H1 (cell line): ENCODE measurements around the gene ZNF75A. TPM values are rescaled to one million over a fixed set of nuclear protein-coding genes. Genes with fewer than 3 reads are reported as not detected.

Experiments
- CTCF ChIA-PET: fragments of 300-600 bp; sonication (Branson Sonifier 250); formaldehyde crosslinking; loops from one replicate; lab custom pipeline; 2021; ENCODE audit not compliant: partially characterized antibody; lab: Charles Lee
- POLR2A ChIA-PET: fragments of 300-600 bp; sonication (Branson Sonifier 250); formaldehyde crosslinking; loops from one replicate; lab custom pipeline; 2021; ENCODE audit warnings: inconsistent platforms; ENCODE audit not compliant: partially characterized antibody; lab: Charles Lee
- DNase-seq, 2 experiments: peaks; one replicate each; pipeline versions ENCODE4 v3.0.0 to v3.0.0-alpha.2; 2010 to 2022; ENCODE audit warnings: low spot score in 2 of 2, low read depth in 1 of 2, mixed read lengths in 1 of 2
- FAIRE-seq: peaks from 2 replicates; lab custom pipeline; 2011; peaks lifted over from hg19 to GRCh38; lab: Jason Lieb, UNC
- H2AFZ ChIP-seq: 2 replicates; pipeline ENCODE4 v1.8.1; 2012; ENCODE audit warnings: low read length, inconsistent platforms
- H2AK5ac ChIP-seq: 2 replicates; pipeline ENCODE4 v1.6.1; 2013; ENCODE audit warnings: low read depth, low read length
- H2BK120ac ChIP-seq: replicated peaks from 2 replicates; pipeline ENCODE3; 2013; ENCODE audit warnings: low read depth, low read length, inconsistent platforms
- H2BK12ac ChIP-seq: 2 replicates; pipeline ENCODE4 v1.6.1; 2013; ENCODE audit warnings: low read depth, low read length
- H2BK15ac ChIP-seq: 2 replicates; pipeline ENCODE4 v1.6.1; 2013; ENCODE audit warnings: low read length
- H2BK20ac ChIP-seq: 2 replicates; pipeline ENCODE4 v1.6.1; 2013; ENCODE audit warnings: low read length
- H2BK5ac ChIP-seq: 2 replicates; pipeline ENCODE4 v1.6.1; 2013; ENCODE audit warnings: low read depth, low read length
- H3K14ac ChIP-seq: 2 replicates; pipeline ENCODE4 v1.6.1; 2013; ENCODE audit warnings: inconsistent platforms; ENCODE audit not compliant: insufficient read length
- H3K18ac ChIP-seq: 2 replicates; pipeline ENCODE4 v1.6.1; 2013; ENCODE audit warnings: low read length; ENCODE audit errors: extremely low read depth
- H3K23ac ChIP-seq: 2 replicates; pipeline ENCODE4 v1.6.1; 2013; ENCODE audit warnings: inconsistent platforms; ENCODE audit not compliant: insufficient read length
- H3K23me2 ChIP-seq: 2 replicates; pipeline ENCODE4 v1.6.1; 2013; ENCODE audit warnings: low read depth, low read length
- H3K27ac ChIP-seq: 2 replicates; pipeline ENCODE4 v1.6.1; 2011; ENCODE audit warnings: low read depth, low read length, inconsistent platforms
- H3K27me3 ChIP-seq, 4 experiments: replicated peaks in 1 of 4; 1 replicate in 1 of 4; 2 replicates in 3 of 4; pipeline versions ENCODE4 v1.6.1 to v1.8.1; 2011 to 2013; ENCODE audit warnings: low read length in 3 of 4, mild to moderate bottlenecking in 3 of 4, inconsistent platforms in 2 of 4, mixed read lengths in 2 of 4, moderate library complexity in 1 of 4; ENCODE audit not compliant: control insufficient read depth in 3 of 4, insufficient read depth in 3 of 4; ENCODE audit errors: extremely low read depth in 1 of 4
- H3K36me3 ChIP-seq, 4 experiments: 2 replicates each; pipeline versions ENCODE4 v1.6.1 to v1.8.1; 2011 to 2013; ENCODE audit warnings: mild to moderate bottlenecking in 4 of 4, low read length in 3 of 4, moderate library complexity in 2 of 4, control low read depth in 1 of 4, inconsistent platforms in 1 of 4; ENCODE audit not compliant: insufficient read depth in 4 of 4, control insufficient read depth in 2 of 4
- H3K4ac ChIP-seq: replicated peaks from 2 replicates; pipeline ENCODE3; 2013; ENCODE audit warnings: low read length, low read depth, mixed read lengths, inconsistent platforms; ENCODE audit not compliant: insufficient read length
- H3K4me1 ChIP-seq, 4 experiments: replicated peaks in 1 of 4; 1 replicate in 1 of 4; 2 replicates in 3 of 4; pipeline versions ENCODE4 v1.6.1 to v1.8.1; 2011 to 2013; ENCODE audit warnings: low read length in 3 of 4, inconsistent platforms in 2 of 4, mixed read lengths in 1 of 4; ENCODE audit not compliant: insufficient read depth in 4 of 4, control insufficient read depth in 3 of 4
- H3K4me2 ChIP-seq, 2 experiments: 2 replicates each; pipeline versions ENCODE4 v1.6.1 to v1.8.1; 2011 to 2013; ENCODE audit warnings: low read depth in 2 of 2, low read length in 2 of 2, control low read depth in 1 of 2, inconsistent platforms in 1 of 2, mild to moderate bottlenecking in 1 of 2; ENCODE audit not compliant: insufficient read depth in 1 of 2
- H3K4me3 ChIP-seq, 4 experiments: fragments of 200-600, 300-600 bp in 1 of 4; sonication (generic), shearing (Covaris generic), sonication (Bioruptor Twin) in 1 of 4; 2 replicates each; pipeline versions ENCODE4 v1.5.1 to v1.8.1; 2011 to 2016; ENCODE audit warnings: low read length in 4 of 4, low read depth in 3 of 4, control low read depth in 2 of 4, inconsistent platforms in 2 of 4, mild to moderate bottlenecking in 2 of 4, mixed read lengths in 1 of 4, moderate library complexity in 1 of 4; ENCODE audit not compliant: insufficient read depth in 2 of 4; ENCODE audit errors: extremely low read depth in 1 of 4
- H3K56ac ChIP-seq: replicated peaks from 2 replicates; pipeline ENCODE3; 2013; ENCODE audit warnings: low read depth, mild to moderate bottlenecking, mixed read lengths, low read length, inconsistent platforms; ENCODE audit not compliant: insufficient read length
- H3K79me1 ChIP-seq: 2 replicates; pipeline ENCODE4 v1.6.1; 2013; ENCODE audit warnings: low read depth, low read length, control low read depth
- H3K79me2 ChIP-seq, 2 experiments: 2 replicates each; pipeline versions ENCODE4 v1.6.1 to v1.8.1; 2012 to 2013; ENCODE audit warnings: low read length in 2 of 2, mild to moderate bottlenecking in 2 of 2, inconsistent platforms in 1 of 2; ENCODE audit not compliant: insufficient read depth in 2 of 2, control insufficient read depth in 1 of 2
- H3K9ac ChIP-seq, 4 experiments: replicated peaks in 1 of 4; 1 replicate in 1 of 4; 2 replicates in 3 of 4; pipeline versions ENCODE4 v1.6.1 to v1.8.1; 2011 to 2013; ENCODE audit warnings: low read depth in 3 of 4, low read length in 3 of 4, control low read depth in 2 of 4, mild to moderate bottlenecking in 2 of 4, moderate library complexity in 2 of 4, inconsistent platforms in 1 of 4; ENCODE audit errors: extremely low read depth in 1 of 4
- H3K9me3 ChIP-seq, 2 experiments: 2 replicates each; pipeline versions ENCODE4 v1.6.1 to v1.8.1; 2012 to 2013; ENCODE audit warnings: mild to moderate bottlenecking in 2 of 2, moderate library complexity in 2 of 2, control low read depth in 1 of 2, inconsistent platforms in 1 of 2, low read depth in 1 of 2, low read length in 1 of 2, mixed read lengths in 1 of 2; ENCODE audit not compliant: insufficient read depth in 2 of 2
- H4K20me1 ChIP-seq, 2 experiments: replicated peaks in 1 of 2; 2 replicates each; pipeline versions ENCODE3 to v1.8.1; 2011 to 2013; ENCODE audit warnings: inconsistent platforms in 2 of 2, low read length in 2 of 2, mild to moderate bottlenecking in 1 of 2; ENCODE audit not compliant: insufficient read depth in 2 of 2, control insufficient read depth in 1 of 2
- H4K5ac ChIP-seq: 2 replicates; pipeline ENCODE4 v1.6.1; 2013; ENCODE audit warnings: low read length, low read depth, mixed read lengths, inconsistent platforms; ENCODE audit not compliant: insufficient read length
- H4K8ac ChIP-seq: 2 replicates; pipeline ENCODE4 v1.8.0; 2013; ENCODE audit warnings: mild to moderate bottlenecking, moderate library complexity, low read length, inconsistent platforms; ENCODE audit not compliant: insufficient read depth; ENCODE audit errors: extremely low read depth
- H4K91ac ChIP-seq: replicated peaks from 2 replicates; pipeline ENCODE3; 2013; ENCODE audit warnings: low read length, mixed read lengths, inconsistent platforms; ENCODE audit not compliant: insufficient read length
- BACH1 ChIP-seq: IDR thresholded peaks from 2 replicates; pipeline ENCODE4 v1.6.1; 2012; ENCODE audit warnings: low read length, improper control_type of control experiment
- CBX5 ChIP-seq: fragments of 300-800, 300-1000 bp; sonication (generic); IDR thresholded peaks from 2 replicates; pipeline ENCODE4 v1.7.1; 2016; ENCODE audit warnings: antibody characterized with exemption, low read length, low read depth
- CEBPB ChIP-seq: IDR thresholded peaks from 2 replicates; pipeline ENCODE4 v1.6.1; 2012; ENCODE audit warnings: low read depth, low read length
- CHD1 ChIP-seq: IDR thresholded peaks from 2 replicates; pipeline ENCODE4 v1.6.1; 2012; ENCODE audit warnings: low read depth, low read length, improper control_type of control experiment
- CREB1 ChIP-seq: IDR thresholded peaks from 2 replicates; pipeline ENCODE4 v1.6.1; 2012; ENCODE audit warnings: inconsistent platforms
- EP300 ChIP-seq, 2 experiments: IDR thresholded peaks; 1 replicate in 1 of 2; 2 replicates in 1 of 2; pipeline ENCODE4 v1.6.1; 2011 to 2012; ENCODE audit warnings: low read depth in 2 of 2, low read length in 2 of 2, mild to moderate bottlenecking in 2 of 2, borderline replicate concordance in 1 of 2, inconsistent platforms in 1 of 2, moderate library complexity in 1 of 2
- GTF2F1 ChIP-seq: IDR thresholded peaks from 2 replicates; pipeline ENCODE4 v1.6.1; 2012; ENCODE audit warnings: low read depth, low read length, improper control_type of control experiment, borderline replicate concordance
- MAX ChIP-seq: IDR thresholded peaks from 2 replicates; pipeline ENCODE4 v1.6.1; 2012; ENCODE audit warnings: inconsistent platforms
- RNF2 ChIP-seq: fragments of 200-900, 300-1000 bp; sonication (generic); IDR thresholded peaks from 2 replicates; pipeline ENCODE4 v1.7.1; 2016; ENCODE audit warnings: borderline replicate concordance, low read depth, mild to moderate bottlenecking, antibody characterized with exemption, low read length; ENCODE audit not compliant: poor library complexity, severe bottlenecking; ENCODE audit errors: missing control alignments
- SRF ChIP-seq: IDR thresholded peaks from 2 replicates; pipeline ENCODE4 v1.6.1; 2011; ENCODE audit warnings: mild to moderate bottlenecking, low read depth, low read length, moderate library complexity
- YY1 ChIP-seq: IDR thresholded peaks from 2 replicates; pipeline ENCODE4 v1.6.1; 2011; ENCODE audit warnings: low read depth, mild to moderate bottlenecking, low read length
- WGBS, 2 experiments: shearing (Covaris generic) in 1 of 2; methylation state at CpG; one replicate each; pipeline versions ENCODE4 v1.1.6 to v1.1.7; 2013 to 2015; ENCODE audit warnings: low lambda C conversion rate in 2 of 2, mixed read lengths in 2 of 2, inconsistent platforms in 1 of 2, low coverage in 1 of 2, missing lambda C conversion rate in 1 of 2; ENCODE audit not compliant: insufficient replicate concordance in 2 of 2, insufficient coverage in 1 of 2, insufficient read length in 1 of 2; ENCODE audit errors: extremely low coverage in 1 of 2, missing lambda C conversion rate in 1 of 2; 5-methylcytosine and 5-hydroxymethylcytosine counted together
- polyA plus RNA-seq, 7 experiments: library from polyadenylated mRNA; depleted of rRNA in 3 of 7; stranded (reverse) in 5 of 7; unstranded in 2 of 7; fragments of >200 nt in 5 of 7; fragments of 200-250 nt in 2 of 7; gene quantifications; 1 replicate in 5 of 7; 2 replicates in 1 of 7; 4 replicates in 1 of 7; pipeline versions ENCODE4 v1.2.1 to v1.2.3, GENCODE V29; 2011 to 2013; ENCODE audit warnings: missing spikeins in 2 of 7, mixed read lengths in 2 of 7
- total RNA-seq: library from RNA; stranded (reverse); fragmentation: NEBNext Ultra II Directional; extraction: Animal tissue kit (Norgen Biotek cat#: 25700); gene quantifications from 2 replicates; pipeline ENCODE4 v1.2.1, GENCODE V29; 2021
- TF ChIP-seq, protein P1 (sequence below), 3 experiments: IDR thresholded peaks; 1 replicate in 2 of 3; 2 replicates in 1 of 3; pipeline versions ENCODE4 v1.5.1 to v1.6.1; 2011; ENCODE audit warnings: low read length in 3 of 3, mild to moderate bottlenecking in 3 of 3, inconsistent platforms in 2 of 3, low read depth in 1 of 3, moderate library complexity in 1 of 3; ENCODE audit not compliant: insufficient read depth in 1 of 3; ENCODE audit errors: control extremely low read depth in 1 of 3

The ZNF75A gene
- total and polyA plus RNA-seq, 2 of the 8 experiments (the other 6 are each of a cell fraction or from before 2014, with no cell fraction given) = 9.3 to 30.0 TPM

DNA sequence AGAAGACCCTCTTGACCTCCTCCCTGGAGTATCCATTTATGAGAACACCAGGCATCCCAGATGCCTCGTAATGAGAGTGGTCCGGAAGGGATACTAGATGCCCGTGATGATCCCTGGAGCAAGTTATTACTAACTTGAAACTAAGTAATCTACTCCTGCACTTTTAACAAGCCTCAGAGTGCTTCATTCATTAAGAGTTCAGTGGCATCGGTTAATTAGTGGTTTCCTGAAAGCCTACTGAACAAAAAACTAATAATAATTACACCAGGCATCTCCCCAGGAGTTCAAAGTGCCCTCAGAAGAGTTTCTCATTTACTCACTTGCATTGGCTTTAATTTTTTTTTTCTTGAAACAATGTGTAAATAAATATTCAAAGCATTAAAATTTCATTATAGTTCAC, 22.2 kb downstream of the ZNF75A start:
- Histone ChIP-seq H3K4me2 (no peak overlapping the region), H3K18ac (no peak overlapping the region), H2BK12ac (no peak overlapping the region), H3K27ac (no peak overlapping the region), H2AK5ac (no peak overlapping the region), H3K4me1 (no peaks in the 10 kb centered on the region), H3K27me3 (peaks cover 0 to 1% (median 0%) of the 10 kb centered on the region in 4 experiments; a peak in 1 of 7 replicates), H3K4me3 (no peak overlapping the region), H2BK120ac (no peak overlapping the region), H4K91ac (no peak overlapping the region), H3K4ac (no peak overlapping the region), H2BK20ac (no peak overlapping the region), H3K23ac (no peak overlapping the region), H2BK15ac (no peak overlapping the region), H3K14ac (no peak overlapping the region), H3K36me3 (no peaks in the 10 kb centered on the region), H3K56ac (no peak overlapping the region), H4K20me1 (no peaks in the 10 kb centered on the region), H3K23me2 (no peaks in the 10 kb centered on the region), H3K79me1 (0 out of 2 replicates have a peak, but pooled peaks cover 2% of the 10 kb centered on the region), H4K8ac (no peak overlapping the region), H3K9ac (no peak overlapping the region), H2AFZ (no peak overlapping the region), H3K79me2 (no peaks in the 10 kb centered on the region), H4K5ac (no peak overlapping the region), H2BK5ac (no peak overlapping the region), H3K9me3 (peaks cover 27 to 50% of the 10 kb centered on the region in 2 experiments)
- WGBS, 2 experiments = 77% methylated on average over 4 of the region's 4 CpGs; no CpG with 5 or more reads in 1 of the 2 experiments
- DNase-seq (no peak), FAIRE-seq (no peak)
- ChIA-PET CTCF (no interaction called here), POLR2A (no interaction called here)
- TF ChIP-seq CBX5 (no peak), GTF2F1 (no peak), RNF2 (no peak), CEBPB (no peak), SRF (no peak), MAX (no peak), CREB1 (no peak), EP300 (IDR thresholded peaks at IDR 0.05; ENCODE audit: borderline replicate concordance in 1 of 2, low read depth in 2 of 2, low read length in 2 of 2) (no peak), CHD1 (no peak), YY1 (no peak), BACH1 (no peak)
- TF ChIP-seq, protein P1, sequence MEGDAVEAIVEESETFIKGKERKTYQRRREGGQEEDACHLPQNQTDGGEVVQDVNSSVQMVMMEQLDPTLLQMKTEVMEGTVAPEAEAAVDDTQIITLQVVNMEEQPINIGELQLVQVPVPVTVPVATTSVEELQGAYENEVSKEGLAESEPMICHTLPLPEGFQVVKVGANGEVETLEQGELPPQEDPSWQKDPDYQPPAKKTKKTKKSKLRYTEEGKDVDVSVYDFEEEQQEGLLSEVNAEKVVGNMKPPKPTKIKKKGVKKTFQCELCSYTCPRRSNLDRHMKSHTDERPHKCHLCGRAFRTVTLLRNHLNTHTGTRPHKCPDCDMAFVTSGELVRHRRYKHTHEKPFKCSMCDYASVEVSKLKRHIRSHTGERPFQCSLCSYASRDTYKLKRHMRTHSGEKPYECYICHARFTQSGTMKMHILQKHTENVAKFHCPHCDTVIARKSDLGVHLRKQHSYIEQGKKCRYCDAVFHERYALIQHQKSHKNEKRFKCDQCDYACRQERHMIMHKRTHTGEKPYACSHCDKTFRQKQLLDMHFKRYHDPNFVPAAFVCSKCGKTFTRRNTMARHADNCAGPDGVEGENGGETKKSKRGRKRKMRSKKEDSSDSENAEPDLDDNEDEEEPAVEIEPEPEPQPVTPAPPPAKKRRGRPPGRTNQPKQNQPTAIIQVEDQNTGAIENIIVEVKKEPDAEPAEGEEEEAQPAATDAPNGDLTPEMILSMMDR (IDR thresholded peaks at IDR 0.05; ENCODE audit: control extremely low read depth in 1 of 3, insufficient read depth in 1 of 3, low read depth in 1 of 3, low read length in 3 of 3) = no peak
